HG03039 (cell line): ENCODE results near the gene BTBD9.

ENCODE experiments used
- ATAC-seq: cut with Tn5 transposase; IDR thresholded peaks from one replicate; pipeline ENCODE4 v1.9.1; 2021; ENCODE audit warnings: mild to moderate bottlenecking, moderate library complexity; ENCODE audit not compliant: unreplicated experiment

The BTBD9 gene

DNA sequence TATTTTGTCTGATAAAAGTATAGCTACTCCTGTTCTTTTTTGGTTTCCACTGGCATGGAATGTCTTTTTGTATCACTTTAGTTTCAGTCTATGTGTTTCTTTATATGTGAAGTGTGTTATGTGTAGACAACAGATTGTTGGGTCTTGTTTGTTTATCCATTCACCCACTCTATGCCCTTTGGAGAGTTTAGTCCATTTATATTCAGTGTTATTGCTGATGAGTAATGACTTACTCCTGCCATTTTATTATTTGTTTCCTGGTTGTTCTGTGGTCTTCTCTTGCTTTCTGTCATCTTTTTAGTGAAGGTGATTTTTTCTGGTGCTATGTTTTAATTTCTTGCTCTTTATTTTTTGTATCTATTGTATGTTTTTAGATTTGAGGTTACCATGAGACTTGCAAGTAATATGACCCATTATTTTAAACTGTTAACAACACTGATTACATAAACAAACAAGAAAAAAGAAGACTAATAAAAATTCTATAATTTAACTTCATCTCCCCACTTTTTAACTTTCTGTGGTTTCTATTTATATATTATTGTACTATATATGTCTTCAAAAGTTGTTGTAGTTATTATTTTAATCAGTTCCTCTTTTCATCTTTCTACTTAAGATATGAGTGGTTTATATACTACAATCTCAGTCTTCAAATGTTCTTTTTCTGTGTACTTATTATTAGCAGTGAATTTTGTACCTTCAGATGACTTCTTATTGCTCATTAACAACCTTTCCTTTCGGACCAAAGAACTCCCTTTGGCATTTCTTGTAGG, 323.4 kb downstream of the BTBD9 start:
- ATAC-seq: no peak

DNA sequence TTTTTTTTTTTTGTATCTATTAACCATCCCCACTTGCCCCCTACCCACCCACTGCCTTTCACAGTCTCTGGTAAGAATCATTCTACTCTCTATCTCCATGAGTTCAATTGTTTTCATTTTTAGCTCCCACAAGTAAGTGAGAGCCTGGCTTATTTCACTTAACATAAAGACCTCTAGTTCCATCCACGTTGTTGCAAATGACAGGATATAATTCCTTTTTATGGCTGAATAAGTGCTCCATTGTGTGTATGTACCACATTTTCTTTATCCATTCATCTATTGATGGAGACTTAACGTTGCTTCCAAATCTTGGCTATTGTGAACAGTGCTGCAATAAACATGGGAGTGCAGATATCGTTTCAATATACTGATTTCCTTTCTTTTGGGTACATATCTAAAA, 328.5 kb downstream of the BTBD9 start:
- no peak for ATAC-seq

DNA sequence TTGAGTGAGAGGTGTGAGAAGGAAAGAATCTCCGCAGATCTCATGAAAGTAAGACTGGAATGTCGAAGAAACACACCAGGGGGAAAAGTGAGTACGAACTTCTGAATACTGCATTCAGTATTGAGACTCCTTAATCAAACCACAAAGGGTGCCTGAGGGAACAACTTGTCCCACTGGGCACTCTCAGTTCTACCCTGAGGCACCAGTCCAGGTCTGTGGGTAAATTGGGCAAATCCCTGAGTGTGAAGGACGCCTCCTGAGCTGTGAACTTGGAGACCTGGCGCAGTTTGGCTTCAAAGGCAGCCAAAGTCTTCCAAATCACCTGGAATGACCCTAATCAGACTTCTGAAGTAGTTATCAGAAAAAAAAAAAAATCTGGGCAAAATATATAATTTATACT, 329.7 kb downstream of the BTBD9 start:
- no peak for ATAC-seq

DNA sequence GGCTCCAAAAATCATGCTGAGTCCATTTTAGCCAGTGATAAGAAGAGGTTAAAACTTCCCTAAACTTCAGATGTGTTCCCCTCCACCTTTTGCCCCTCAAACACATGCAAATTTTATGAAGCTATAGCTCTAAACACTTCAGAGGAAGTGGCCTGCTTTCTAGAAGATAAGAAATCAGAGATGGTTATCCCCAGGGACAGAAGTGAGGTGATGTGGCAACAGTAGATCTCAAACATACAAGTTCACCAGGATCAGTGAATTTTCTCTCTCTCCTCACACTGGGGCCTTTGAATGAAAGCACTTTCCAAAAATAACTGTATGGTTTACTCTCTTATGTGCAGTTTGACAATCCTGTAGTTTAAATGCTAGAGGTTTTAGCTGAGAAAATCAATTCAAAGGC, 332.0 kb downstream of the BTBD9 start:
- ATAC-seq: no peak

DNA sequence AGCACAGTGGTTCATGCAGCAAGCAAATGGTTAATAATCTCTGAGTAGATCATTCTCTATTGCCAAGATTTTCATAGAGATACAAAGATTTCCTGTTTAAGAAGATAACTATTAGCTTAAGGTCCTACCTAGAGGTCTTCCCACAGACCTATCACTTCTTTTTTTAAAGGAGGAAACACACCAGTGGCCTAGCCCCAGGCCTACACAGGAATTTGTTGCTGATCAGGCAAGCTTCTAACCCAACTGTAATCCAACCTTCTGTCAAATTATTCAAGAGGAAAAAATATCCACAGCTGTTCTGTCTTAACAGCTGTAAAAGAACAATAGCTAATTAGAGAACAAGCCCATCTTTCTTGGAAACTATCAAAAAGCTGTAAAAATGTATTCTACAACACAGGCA, 332.8 kb downstream of the BTBD9 start:
- no peak for ATAC-seq

DNA sequence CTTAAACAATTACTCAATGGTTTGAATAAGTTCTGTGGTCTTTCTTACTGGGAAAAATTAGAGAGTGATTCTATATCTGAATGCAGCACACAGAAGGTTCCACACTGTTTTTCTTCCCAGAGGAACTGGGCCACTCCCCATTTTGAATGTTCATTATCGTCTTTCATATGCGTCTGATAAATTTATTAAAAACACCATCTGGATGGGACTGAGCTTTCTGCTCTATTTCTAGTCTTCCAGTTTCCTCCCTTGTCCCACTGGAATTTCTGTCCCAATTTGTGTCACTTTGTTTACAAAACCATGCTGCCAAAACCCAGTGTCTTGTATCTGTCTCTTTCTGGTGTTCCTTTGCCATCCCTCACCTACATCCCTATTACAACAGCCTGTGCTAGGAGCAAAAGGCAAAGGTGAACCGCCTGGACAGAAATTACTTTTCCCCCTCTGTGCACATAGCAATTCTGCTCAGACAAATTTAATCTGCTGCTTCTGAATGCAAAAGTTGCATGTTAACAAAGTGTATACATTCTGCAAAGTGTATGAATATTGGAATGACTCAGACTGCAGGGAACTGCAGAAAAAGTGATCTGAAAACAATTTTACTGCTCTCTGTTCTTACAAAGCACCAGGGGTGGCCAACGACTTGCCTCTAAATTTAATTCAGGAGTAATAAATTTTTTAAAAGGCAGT, 333.6 kb downstream of the BTBD9 start:
- ATAC-seq: no peak

DNA sequence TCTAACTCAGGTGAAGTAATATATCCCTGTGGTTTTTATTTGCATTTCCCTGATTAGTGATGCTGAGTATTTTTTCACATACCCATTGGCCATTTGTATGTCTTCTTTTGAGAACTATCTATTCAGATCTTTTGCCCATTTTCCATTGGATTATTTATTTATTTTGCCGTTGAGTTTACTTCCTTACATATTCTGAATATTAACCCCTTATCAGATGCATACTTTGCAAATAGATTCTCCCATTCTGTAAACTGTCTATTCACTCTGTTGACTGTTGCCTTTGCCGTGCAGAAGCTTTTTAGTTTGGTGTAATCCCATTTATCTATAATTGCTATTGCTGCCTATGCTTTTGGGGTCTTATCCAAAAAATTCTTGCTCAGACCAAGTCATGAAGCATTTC, 336.9 kb downstream of the BTBD9 start:
- no peak for ATAC-seq

DNA sequence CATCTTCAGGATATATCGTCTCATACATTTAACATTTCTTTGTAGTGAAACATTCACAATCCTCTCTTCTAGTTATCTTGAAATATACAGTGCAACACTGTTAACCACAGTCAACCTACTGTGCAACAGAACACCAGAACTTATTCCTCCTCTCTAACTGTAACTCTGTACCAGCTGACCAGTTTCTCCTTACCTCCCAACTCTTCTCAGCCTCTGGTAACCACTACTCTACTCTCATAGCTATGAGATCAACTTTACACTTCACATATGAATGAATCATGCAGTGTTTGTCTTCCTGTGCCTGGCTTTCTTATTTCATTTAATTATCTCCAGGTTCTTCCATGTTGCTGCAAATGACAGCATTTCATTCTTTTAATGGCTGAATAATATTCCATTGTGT, 337.6 kb downstream of the BTBD9 start:
- ATAC-seq: no peak

DNA sequence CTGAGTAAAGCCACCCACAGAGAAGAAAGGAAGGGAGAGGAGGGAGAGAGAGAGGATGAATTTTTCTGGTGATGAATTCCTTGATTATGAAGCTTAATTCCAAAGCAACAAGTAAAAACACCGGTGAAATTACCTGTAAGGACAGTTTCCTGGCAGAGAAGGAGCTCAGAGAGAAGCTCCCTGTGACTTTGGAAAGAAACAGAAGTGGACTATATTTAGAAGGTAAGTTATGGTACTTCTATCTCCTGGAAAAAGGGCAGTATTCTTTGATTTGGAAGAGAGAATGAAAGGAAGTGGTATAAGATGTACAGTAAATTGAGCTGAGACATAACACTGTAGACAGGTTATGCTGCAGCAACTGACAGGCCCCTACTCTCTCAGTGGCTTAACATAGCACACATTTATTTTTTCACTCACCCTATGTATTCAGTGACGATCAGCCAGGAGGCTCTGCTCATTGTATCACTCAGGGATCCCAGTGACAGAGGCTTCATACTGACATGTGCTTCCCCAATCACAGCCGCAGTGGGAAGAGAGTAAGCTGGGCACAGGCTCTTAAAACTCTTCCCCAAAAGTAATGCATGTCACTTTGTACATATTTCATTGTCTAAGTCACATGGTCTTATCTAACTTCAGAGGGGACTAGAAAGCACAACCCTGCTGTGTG, 349.5 kb downstream of the BTBD9 start:
- no peak for ATAC-seq

DNA sequence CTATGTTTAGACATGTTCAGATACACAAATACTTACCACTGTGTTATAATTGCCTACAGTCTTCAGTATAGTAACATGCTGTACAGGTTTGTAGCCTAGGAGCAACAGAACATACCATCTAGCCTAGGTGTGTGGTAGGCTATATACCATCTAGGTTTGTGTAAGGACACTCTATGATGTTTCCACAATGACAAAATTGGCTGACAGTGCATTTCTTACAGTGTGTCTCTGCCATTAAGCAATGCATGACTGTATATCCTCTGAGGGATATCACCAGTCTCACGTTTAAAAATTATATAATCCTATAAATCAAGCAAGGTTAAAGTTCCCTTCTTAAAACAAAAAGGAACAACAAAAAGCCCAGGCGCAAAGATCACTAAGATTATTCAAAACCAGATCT, 352.2 kb downstream of the BTBD9 start:
- ATAC-seq: no peak

DNA sequence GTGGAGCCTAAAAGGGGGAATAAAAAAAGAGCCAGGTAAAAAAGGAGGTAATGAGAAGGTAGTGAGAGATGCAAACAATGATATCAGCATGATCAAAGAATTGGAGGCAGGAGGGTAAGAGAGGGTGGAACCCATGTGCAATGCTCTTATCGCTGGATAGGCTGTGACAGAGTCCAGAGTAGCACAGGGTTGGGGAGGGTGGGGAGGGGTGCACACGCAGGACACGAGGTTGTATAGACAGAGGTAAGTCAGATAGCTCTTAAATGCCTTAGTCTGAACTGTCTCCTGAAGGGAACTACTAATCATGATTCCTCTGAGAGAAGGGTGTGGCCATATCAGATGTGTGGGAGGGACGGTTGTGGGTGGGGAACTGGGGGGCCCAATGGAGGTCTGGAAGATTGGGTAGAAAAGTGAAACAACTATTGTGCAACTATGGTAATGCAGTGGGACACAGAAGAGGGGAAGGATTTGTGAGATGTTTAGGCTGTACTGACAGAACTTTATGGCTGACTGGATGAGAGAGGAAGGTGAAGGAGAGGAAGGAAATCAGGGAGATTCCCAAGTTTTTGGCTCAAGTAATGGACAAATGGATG, 354.8 kb downstream of the BTBD9 start:
- ATAC-seq: no peak

DNA sequence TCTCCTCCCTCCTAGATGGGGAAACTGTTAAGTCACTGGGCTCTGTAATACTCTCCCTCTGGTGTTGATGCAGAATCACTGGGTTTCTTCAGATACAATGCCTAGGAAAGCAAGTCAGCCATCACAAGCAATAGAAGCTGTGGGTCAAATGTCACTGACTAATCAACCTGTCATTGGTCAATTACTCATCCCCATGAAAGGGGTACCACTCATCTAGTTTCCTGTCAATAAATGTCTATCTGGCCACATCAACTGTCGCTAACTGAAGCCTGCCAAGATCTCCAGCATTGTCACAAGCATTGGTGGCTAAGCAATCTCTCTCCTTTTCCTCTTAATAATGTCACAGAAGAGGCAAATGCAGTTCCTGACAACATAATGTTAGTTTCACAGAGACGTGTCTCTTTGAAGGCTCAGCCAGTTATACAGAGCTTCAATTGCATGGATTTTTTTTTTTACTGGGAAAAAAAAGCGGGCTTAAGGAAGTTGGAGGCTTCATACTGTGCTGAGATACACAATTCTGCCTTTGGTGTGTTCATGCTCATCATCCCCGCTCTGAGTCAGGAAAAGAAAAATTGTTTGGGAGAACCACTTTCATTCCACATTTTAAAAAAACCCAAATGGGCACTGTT, 355.9 kb downstream of the BTBD9 start:
- ATAC-seq: no peak

DNA sequence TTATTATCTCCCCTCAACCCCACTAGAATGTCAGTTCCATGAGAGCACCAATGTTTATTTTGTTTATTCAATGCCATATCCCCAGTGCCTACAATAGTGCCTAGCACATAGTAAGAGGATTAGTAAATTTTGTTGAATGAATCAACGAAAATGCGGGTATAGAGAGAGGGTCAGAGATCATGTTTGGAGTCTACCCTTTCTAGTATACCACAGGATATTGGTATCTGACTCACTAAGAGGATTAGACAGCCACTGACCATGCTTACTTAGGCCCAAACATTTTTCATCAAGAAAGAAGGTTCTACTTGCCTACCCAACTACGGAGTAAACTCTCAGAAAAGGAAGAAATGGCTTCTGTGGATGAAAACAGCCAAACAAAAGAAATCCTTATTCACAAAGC, 356.8 kb downstream of the BTBD9 start:
- no peak for ATAC-seq

DNA sequence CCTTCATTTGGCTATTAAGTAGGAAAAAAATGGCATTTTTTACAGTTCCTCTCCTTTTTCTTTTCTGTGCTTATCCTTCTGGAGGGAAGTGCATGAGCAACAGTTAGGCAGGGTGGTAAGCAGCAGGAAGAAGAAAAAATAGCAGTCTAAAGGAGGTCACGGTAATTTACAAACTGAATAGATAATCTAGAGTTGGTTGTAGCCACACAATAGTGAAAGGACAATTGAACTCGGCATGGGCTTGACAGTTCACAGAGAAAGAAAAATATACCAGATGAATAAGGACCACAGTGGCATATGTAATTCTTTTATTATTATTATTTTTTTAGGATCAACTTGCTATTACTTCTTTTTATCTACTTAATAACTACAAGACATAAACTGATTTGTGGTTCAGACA, 358.6 kb downstream of the BTBD9 start:
- no peak for ATAC-seq

DNA sequence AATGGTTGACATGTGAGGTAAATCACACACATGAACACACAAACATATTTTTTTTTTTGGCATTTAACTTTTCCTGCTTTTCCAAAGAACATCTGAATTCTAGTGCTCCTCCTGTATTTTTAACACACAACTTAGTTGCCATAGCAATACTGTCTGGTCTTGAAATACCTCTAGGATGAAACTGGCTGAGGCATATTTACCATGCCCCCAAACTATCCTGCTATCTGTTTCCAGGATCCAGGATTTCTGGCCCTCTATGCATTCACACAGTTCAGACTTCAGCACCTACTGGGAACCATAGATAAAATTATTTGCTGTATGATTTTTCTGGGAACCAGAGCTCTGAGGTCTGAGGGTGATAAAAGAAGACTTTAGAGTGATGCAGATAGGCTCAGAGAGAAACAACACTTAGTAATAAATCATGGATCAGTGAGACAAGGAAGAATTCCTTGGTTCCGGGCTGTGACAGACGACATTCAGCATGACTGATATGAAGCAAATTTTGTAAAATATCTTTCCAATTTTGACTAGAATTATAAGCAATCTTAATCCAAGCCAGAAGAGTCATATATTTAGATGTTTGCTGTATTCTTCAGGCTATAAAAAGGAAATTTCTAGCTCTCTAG, 359.7 kb downstream of the BTBD9 start:
- no peak for ATAC-seq

DNA sequence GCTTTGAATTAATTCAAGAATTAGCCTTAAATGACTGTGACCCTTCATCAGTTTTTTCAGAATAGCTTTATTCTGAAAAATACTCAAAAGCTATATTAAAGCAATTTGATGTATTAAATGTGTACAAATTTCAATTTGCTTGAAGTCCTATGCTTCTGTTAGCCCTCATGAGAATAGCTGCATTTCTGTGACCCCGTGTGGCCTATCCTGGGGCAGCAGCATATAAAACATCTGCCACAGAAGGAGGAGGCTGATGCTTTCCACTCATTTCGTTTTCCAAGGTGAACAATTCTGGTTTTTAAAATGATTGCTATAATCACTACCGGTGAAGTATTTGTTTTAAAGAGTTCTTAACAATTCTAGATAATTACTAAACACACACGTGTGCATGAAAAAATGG, 360.3 kb downstream of the BTBD9 start:
- no peak for ATAC-seq

DNA sequence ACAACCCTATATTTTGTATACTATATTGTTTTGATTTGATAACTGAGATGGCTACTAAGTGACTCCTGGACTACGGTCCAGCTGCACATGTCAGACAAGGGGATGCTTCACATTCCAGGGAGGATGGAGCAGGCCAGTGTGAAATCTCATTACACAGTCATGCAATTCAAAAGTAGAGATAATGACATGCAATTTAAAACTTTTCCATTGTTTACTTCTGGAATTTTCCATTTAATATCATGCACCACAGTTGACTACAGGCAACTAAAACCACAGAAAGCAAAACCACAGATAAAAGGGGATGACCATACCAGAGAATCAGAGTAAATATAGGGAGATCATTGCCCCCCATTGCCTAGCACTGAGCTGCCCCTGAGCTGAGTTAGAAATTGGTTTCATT, 366.4 kb downstream of the BTBD9 start:
- ATAC-seq: no peak

DNA sequence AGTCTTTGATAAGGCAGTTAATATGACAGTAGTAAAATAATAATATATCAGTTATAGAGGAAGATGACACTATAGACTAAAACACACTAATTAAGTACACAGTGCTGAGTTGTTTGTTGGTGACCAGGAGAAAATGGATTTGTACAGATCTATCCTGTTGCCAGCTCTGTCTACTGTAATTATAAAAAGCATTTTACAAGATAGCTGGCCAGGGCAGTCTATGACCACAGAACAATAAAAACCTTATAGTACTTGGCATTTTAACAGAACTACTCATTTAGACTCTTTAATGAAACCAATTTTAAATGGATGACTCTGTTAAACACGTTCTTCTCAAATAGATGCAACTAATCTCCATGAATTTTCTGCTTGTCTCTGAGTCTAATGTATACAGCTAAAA, 367.5 kb downstream of the BTBD9 start:
- ATAC-seq: no peak

DNA sequence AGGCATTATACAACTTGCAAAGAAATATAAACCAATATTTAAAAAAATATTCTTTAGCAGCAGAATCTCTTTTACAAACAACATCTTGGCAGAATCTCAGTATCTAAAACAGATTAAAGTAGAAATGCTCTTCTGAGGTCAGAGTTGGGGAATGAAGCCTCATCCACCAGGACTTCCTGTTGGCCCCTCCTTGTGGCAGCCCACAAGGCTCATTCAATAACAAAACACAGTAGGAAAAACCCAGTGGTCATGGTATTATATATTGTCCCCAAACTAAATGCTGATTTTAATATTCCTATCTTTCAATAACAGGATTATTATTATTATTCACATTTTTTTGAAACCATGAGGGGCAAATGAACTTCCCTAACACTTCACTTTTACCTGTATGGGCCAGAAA, 368.6 kb downstream of the BTBD9 start:
- ATAC-seq: no peak

DNA sequence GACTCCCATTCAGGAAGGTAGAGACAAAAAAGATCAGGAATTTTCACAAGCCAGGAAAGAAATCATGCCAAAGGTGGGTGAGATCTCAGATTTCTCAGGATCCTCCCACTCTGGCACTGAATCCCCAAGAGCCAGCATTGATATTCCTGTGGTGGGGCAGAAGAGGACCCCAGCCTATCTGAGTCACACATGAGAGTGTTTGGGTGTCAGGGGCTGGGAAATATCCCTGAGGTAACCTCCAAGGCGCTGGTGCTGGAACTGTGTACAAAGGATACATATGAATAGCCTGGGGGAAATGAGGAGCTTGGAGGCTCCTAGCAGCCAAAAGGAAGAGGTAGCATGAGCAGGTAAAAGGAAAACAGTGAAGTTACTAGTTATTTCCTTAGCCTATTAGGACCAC, 369.4 kb downstream of the BTBD9 start:
- ATAC-seq: no peak
